GM21423 (cell line): ENCODE data around the gene LSM3.
"Not testable (repeated sequence)": the region's sequence is repeated elsewhere in the genome, so short reads cannot be mapped to it uniquely, and the experiment has no call there.

Source experiments
- ATAC-seq: cut with Tn5 transposase; IDR thresholded peaks from one replicate; pipeline ENCODE4 v1.9.1; 2021; ENCODE audit warnings: mild to moderate bottlenecking, moderate library complexity; ENCODE audit not compliant: unreplicated experiment

Gene LSM3

DNA sequence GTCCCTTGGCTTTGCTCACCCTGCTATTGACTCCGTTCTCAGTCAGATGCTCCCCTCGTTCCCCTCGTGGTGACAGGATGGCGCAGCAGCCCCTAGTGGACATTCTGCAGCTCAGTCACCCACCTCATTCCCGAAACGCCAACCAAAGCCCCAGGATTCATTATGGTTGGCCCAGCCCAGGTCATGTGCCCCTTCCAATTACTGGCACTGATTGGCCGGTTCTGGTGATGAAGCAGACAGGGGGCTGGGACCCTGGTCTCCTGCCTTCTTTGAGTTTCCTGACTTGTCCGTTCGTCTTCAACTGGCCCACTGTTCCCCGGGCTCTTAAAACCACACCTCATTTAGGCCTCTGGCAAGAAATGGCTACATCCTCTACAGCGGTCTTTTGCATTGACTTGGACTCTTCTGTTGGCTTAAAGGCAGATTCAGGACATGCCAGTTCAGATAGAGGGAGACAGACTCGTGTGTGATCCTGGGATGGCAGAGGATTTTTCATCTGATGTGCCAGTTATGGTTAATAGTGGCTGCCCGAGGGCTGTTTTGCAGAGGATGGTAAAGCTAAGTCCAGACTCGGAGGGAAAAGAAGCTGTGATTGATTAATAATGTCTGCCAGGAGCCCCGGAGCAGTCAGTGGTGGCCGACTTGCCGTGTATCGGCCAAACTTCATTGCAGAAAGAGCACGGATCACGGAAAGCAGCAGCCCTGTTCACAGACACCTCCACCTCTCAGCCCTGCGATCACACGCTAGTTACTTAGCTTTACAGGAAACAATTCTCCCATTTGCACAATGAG is 37.8 kb downstream of the LSM3 start:
- ATAC-seq = no peak

DNA sequence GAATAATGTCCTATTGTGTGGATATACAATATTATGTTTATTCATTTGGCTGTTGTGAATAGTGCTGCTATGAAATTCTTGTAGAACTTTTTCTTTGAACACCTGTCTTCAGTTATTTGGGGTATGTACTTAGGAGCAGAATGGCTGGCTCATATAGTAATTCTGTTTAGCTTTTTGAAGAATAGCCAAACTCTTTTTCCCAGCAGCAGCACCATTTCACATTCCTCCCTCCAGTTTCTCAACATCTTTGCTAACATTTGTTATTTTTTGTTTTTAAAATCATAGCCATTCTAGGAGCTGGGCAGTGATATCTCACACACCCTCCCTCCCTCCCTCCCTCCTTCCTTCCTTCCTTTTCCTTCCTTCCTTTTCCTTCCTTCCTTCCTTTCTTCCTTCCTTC is 39.7 kb downstream of the LSM3 start:
- no peak for ATAC-seq

DNA sequence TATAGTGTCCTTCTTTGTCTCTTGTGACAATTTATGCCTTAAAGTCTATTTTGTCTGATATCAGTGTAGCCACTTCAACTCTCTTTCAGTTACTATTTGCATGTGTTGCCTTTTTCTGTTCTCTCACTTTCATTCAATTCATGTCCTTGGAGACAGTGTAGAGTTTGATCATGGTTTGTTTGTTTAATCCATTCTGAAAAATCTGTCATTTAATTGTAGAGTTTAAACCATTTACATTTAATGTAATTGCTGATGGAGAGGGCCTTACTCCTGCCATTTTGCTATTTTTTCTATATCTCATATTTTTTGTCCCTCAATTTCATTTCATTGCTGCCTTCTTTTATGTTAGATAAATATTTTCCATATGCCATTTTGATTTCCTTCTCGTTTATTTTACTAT is 42.3 kb downstream of the LSM3 start:
- ATAC-seq = no peak

DNA sequence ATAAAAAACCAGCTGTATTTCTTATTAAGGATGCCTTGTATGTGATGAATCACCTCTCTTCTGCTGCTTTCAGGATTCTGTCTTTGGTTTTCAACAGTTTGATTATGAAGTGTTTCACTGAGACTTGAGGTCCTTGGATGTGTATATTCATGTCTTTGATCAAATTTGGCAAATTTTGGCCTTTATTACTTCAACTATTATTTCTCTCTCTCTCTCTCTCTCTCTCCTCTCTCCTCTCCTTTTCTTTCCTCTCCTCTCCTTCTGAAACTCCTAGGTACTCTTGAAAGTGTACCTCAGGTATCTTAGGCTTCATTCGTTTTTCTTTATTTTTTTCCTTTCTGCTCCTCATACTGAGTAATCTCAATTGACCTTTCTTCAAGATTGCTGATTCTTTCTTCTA is 43.3 kb downstream of the LSM3 start:
- ATAC-seq = no peak

DNA sequence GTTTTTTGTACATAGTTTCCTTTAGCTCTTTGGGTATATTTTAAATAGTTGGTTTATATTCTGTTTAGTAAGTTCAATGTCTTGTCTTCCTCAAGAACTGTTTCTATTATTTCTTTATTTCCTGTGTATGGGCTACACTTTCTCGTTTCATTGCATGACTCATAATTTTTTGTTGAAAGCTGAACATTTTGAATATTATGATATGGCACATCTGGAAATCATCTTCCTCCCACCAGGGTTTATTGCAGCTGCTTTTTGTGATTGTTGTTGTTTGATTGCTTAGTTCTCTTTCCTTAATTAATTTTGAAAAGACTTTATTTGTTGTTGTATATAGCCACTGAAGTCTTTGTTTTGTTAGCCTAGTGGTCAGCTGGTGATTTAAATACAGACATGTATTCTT is 43.8 kb downstream of the LSM3 start:
- no peak for ATAC-seq

DNA sequence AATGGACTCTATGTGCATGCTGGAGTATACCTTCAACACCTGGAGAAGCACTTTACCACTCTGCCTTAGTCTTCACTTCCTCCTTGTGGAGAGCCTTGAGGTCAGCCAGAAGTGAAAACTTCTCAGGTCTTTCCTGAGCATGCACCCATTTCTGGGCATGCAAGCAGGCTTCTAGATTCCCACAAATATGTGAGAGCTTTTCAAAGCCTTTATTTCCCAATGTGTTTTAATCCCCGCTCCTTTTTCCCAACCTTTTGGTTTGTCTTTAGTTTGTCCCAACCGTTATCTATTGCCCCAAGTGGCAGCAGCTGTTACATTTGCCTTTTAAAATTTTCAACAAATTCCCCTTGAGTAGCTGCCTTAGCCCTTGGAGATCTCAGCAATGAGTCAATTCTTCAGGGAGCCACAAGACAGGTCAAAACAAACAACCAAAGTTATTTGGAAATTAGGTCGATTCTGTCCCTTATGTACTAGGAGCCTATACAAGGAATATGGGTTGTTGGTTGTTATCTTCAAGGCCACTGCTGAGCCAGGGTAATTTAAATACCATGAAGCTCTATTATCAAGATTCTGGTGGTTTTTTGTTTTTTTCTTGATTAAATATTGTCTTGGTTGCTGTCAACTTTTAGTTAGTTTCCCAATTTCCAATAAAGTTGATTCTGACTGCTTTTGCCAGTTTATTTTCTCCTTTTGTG is 44.4 kb downstream of the LSM3 start:
- no peak for ATAC-seq

DNA sequence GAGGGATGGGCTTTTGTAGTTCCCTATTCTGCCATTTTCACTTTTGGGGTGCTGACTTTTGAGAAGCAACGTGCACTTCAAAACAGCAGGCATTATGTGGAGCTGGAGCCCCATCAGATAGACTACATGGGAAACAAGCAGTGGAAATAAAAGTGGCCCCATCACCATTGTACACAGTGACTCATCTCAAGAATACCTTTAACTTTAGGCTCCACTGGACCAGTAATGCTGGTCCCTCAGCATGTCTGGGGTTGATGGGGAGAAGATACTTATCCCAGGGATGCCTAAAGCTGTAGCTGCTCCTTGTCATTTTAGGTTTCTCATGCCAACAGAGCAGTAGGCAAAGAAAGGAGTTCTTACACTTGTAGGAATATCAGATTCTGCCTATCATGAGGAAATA is 45.0 kb downstream of the LSM3 start:
- no peak for ATAC-seq

DNA sequence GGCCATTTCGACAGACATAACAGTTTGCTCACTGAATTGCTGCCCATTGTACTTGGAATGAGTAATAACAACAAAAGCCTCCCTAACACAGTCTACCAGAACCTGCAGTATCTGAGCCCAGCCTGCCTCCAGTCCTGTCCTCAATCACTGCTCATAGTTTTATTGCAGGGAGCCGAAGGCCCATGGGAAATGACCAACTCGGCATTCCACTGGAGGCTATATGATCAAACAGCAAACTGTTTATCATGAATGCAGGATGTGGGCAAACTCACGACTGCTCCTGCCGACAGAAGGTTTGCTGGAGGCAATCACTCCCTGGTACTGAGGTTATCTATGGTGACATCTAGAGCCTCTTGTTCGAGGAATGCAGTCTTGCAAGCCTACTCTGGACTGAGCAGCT is 46.3 kb downstream of the LSM3 start:
- ATAC-seq = no peak

DNA sequence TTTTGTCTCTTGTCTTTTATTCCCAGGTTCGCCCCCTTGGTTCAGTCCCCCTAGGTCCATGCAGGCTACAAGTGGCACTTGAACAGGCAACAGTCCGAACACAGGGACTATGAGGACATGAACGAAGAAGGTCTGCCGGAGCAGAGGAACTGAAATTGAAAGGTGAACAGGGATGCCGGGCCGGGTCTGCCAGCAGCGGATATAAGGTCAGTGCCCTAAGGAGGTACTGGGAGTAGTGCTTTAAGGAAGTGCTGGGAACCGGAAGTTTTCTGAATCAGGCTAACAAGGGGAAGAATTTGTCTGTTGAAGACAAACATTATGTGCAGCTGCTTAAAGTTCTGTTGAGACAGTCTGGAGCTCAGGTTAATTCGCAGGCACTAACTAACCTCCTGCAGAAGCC is 46.8 kb downstream of the LSM3 start:
- ATAC-seq = no peak

DNA sequence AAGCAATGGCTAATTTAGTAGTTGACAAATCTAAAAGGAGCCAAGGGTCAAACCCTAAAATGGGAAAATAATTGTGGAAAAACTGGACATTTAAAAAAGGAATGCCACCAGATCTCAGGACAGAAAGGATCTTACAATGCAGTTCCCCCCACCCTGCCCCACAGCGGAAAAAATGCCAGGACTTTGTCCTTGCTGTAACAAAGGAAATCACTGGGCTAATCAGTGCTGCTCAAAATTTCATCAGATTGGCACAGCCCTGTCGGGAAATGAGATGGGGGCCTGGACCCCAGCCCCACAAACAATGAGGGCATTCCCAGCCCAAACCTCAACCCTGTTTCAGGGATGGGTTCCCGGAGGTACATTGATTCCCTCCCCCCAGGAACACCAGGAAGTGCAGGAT is 47.7 kb downstream of the LSM3 start:
- ATAC-seq = not testable (repeated sequence)

DNA sequence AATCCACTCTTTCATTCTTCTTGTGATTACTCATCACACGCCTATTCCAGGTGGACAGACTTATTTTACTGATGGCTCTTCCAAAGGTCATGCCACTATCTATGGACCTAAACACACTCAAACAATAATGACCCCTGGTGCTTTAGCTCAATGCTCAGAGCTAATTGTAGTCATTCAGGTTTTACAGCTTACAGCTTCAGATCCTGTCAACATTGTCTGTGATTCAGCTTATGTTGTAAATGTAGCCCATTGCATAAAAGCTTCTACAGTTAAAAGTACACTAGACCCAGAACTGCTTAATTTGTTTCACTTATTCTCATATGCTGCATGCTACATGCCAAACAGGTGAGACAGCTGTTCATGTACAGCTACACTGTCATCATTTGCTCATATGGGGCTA is 49.2 kb downstream of the LSM3 start:
- ATAC-seq = no peak

DNA sequence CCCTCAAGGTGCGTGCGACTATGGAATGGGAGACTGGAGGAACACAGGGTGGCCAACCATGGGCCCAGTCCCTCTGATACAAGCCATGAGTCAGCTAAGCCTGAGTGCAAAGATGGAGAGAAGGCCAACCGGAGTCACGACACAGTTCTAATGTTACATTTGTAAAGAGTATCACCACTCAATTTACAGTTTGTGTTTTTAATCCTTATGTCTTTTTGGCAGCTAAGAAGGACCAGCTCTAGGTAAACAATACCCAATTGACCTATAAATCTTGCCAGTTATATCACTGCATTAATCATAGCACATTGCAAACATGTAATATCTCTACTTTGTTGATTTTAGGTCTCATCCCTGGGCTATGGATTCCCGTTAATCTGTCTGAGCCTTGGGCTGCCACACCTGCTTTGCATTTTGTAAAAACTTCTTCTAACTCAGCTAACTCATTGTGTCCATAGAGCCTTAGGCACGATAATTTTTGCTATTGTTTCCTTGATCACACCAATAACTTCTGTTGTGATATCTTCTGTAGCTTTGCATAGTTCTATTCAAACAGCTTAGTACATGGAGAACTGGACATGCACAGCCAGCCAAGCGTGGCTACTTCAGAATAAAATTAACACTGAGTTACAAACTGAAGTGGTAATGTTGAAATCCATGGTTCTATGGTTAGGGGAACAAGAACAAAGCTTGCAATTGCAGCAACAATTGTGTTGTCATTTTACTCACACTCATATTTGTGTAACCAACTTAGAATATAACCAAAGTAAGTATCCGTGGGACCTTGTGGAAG is 50.3 kb downstream of the LSM3 start:
- ATAC-seq = no peak

DNA sequence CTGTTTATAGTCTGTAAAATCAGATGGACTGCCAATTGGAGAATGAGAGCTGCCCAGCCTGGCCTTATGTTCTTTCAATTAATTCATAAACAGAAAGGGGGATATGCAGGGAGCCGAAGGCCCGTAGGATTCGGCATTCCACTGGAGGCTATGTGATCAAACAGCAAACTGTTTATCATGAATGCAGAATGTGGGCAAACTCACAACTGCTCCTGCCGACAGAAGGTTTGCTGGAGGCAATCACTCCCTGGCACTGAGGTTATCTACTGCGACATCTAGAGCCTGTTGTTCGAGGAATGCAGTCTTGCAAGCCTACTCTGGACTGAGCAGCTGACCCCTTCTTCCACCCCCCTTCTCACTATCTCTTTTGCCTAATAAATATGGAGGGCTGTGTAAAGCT is 51.1 kb downstream of the LSM3 start:
- not testable (repeated sequence) for ATAC-seq

DNA sequence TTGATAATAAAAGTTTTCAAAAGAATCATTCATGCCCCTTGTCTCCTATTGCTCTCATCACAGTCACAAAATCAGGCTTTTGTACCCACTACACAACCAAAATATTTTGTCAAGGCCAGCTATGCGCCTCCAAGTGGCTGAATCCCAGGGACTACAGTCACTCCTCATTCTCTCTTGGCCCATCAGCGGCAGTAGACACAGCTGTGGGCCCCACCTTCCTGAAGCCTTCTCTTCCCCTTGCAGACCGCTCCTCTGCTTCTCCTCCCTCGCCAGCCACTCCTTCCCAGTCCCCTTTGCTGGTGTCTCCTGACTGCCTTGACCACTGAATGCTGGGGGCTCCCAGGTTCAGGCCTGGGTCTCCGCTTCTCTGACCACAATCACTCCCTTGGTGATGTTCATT is 52.1 kb downstream of the LSM3 start:
- no peak for ATAC-seq

DNA sequence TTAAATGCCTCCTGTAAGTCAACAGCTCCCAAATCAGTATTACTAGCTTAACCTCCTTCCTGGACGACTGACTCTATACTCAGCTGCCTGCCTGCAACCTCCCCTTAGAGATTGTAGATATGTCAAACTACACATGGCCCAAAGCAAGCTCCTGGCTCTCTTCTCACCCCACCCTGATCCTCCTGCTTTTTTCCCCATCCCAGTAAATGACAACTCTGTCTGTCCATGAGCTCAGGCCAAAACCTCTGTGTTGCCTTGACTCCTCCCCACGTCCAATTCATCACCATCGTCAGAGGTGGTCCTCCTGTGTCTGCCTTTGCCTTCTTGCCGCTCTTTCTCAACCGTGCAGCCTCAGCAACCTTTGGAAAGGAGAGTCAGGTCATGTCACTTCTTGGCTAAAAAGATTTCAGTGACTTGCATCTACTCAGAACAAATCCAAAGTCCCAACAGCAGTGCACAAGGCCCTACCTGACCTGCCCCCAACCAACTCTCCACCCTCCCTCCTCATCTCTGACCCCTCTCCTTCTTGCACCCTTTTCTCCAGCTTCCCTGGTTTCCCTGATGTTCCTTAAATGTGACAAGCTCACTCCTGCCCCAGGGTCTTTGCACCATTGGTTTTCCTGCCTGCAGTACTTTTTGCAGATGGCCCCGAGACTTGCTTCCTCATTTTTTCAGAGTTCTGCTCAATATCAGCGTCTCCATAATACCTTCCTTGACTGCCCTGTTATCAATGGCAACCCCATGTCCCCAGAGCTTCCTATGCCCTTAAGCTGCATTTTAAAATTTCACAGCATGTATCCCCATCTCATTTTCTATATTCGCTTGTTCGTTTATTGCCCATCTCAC is 52.8 kb downstream of the LSM3 start:
- no peak for ATAC-seq

DNA sequence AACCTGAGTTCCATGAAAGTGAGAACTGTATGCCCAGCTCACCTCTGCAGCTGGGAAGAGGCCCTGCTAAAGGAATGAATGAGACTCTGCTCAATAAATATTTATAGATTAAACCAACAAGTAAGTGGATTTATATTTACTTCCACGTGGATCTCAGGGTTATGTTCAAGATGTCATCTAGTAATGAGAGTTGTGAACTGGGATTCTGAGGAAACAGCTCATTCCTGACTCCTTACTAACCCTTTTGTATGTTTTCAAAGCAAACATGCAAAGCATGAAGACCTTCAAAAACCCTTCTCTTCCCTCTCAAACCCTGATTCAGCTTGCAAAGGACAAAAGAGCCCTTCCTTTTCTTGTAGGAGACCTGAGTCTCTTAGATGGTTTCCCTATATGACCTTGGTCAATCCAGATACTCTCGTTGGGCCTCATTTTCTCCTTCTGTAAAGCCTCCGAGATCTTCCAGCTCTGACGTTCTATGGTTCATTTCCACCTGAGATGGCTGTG is 53.4 kb downstream of the LSM3 start:
- ATAC-seq = no peak

DNA sequence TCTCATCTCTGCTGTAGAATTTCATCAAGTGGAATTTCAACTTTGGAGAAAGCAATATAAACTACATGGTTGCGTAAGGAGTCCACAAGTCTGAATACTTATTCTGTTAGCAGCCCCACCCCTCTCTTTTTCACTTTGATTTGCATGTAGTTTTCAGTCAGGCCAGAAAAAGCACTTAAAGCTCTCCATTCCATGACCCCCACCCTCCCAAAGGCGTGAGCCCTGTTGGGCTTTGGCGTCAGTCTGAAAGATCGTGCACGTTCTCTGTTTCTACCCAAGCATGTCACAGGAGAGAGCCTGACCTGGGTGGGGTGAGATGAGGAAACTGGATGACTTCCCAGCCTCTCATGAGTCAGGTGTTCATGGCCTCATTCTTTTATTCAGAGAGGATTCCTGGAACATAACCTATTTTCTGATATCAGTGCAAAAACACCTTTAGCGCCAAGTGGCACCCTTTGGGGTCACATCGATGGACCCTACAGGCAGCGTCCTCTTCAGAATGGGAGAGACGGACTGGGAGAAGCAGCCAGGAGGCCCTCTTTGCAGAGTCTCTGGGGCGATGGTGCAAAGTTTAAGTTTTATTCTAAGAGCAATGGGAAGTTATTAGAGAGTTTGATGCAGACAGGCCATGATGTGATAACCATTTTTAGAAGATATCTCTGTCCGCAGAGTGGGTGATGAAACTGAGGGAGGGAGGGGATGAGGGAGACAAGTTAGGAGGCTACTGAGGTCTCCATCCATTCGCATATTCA is 55.8 kb downstream of the LSM3 start:
- no peak for ATAC-seq

DNA sequence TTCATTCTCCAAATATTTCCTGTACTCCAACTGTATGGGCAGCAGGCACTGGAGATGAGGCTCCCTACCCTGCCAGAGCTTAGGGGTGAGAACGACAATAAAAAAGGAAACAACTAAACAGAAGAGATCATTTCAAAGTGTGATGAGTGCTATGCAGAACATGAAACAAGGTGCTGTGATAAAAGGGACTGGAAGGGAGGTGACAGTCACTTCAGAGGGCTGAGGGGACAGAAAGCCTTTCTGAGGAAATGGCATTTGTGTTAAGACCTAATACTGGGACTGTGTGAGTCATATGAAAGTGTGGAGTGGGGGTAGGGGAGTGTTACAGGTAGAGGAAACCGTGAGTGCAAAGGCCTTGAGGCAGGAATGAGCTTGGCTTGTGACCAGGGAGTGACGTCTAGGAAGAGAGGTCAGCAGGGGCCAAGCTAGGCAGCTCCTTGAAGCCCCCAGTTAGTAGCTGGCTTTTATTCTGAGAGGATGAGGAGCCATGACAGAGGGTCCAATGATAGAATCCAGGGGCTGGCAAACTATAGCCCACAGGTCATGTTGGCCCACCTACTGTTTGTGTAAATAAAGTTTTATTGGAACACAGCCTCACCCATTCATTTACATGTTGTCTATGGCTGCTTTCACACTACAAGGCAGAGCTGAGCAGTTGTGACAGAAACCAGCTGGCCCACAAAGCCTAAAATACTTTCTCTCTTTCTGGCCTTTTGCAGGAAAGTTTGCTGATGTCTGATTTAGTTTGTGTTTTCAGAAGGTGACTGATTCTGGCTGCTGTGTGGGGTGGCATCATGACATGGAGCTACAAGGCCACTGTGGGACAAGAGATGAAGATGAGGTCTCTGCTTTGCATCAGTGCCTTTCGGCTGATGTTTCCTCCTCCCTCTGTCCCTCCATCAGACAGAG is 56.6 kb downstream of the LSM3 start:
- ATAC-seq = no peak

DNA sequence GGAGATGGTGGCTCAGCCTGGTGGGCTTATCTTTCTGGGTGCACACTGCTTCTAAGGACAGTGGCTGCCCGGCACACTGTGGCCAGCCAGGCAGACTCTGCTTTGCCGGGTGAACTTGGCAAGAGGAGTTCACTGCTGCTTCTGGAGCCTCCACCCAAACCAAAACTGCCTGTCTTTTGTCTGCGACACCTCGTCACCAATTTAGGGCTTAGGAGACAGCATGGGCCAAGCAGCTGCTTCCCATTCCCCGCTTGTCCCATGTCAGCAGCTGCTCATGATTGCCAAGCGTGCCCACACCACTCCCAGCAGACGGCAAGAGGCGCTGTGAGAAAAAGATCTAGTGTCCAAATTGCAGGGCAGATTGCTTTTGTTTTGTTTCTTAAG is 57.3 kb downstream of the LSM3 start:
- no peak for ATAC-seq
